T-cell (primary cell): Measurements from ENCODE around the gene TTC39C. TPM values are rescaled to one million over a fixed set of nuclear protein-coding genes. Genes with fewer than 3 reads are reported as not detected.

Source experiments
- ATAC-seq, 4 experiments: fragments of 200-7000 bp in 3 of 4; fragments of 150-1000 bp in 1 of 4; cut with Tn5 transposase; replicated peaks in 1 of 4; 1 replicate in 3 of 4; 2 replicates in 1 of 4; pipeline ENCODE4 v1.10.0; 2021; ENCODE audit warnings: moderate library complexity in 3 of 4, mild to moderate bottlenecking in 2 of 4, moderate number of reproducible peaks in 1 of 4
- CTCF ChIA-PET, 2 donors: fragments of 300-600 bp; sonication (Branson Sonifier 250); formaldehyde crosslinking; loops; one replicate each; lab custom pipeline; 2022; ENCODE audit warnings: antibody characterized with exemption in 2 of 2; lab: Charles Lee
- POLR2A ChIA-PET, 2 donors: fragments of 300-600 bp; sonication (Branson Sonifier 250); formaldehyde crosslinking; loops; one replicate each; lab custom pipeline; 2022; ENCODE audit warnings: antibody characterized with exemption in 2 of 2; lab: Charles Lee
- DNase-seq, 35 experiments: peaks; one replicate each; pipeline versions ENCODE4 v3.0.0 to v3.0.0-alpha.2; 2013 to 2023
- H3K27ac ChIP-seq: one replicate; pipeline ENCODE4 v1.5.1; 2013; ENCODE audit warnings: low read length
- H3K27me3 ChIP-seq, 2 experiments: replicated peaks in 1 of 2; 1 replicate in 1 of 2; 2 replicates in 1 of 2; pipeline versions ENCODE4 v1.6.1 to v1.7.0; 2013; ENCODE audit warnings: low read length in 1 of 2, mixed read lengths in 1 of 2; ENCODE audit not compliant: control insufficient read depth in 2 of 2, insufficient read depth in 2 of 2; ENCODE audit errors: extremely low read depth in 1 of 2
- H3K36me3 ChIP-seq, 2 donors: 1 replicate in 1 of 2; 2 replicates in 1 of 2; pipeline versions ENCODE4 v1.6.1 to v1.7.0; 2013; ENCODE audit warnings: low read length in 1 of 2; ENCODE audit not compliant: control insufficient read depth in 2 of 2, insufficient read depth in 1 of 2; ENCODE audit errors: extremely low read depth in 1 of 2
- H3K4me1 ChIP-seq, 2 experiments: 1 replicate in 1 of 2; 2 replicates in 1 of 2; pipeline versions ENCODE4 v1.6.1 to v1.7.0; 2013; ENCODE audit warnings: low read length in 2 of 2, mixed read lengths in 1 of 2; ENCODE audit not compliant: insufficient read depth in 2 of 2, control insufficient read depth in 1 of 2; ENCODE audit errors: extremely low read depth in 1 of 2
- H3K4me3 ChIP-seq, 2 donors: 1 replicate in 1 of 2; 2 replicates in 1 of 2; pipeline versions ENCODE4 v1.5.1 to v1.7.0; 2013; ENCODE audit warnings: mild to moderate bottlenecking in 2 of 2, low read length in 1 of 2, moderate library complexity in 1 of 2; ENCODE audit not compliant: control insufficient read depth in 1 of 2; ENCODE audit errors: extremely low read depth in 1 of 2
- H3K9me3 ChIP-seq: 2 replicates; pipeline ENCODE4 v1.7.0; 2013
- H3K27ac Mint-ChIP-seq, 2 donors: one replicate each; pipeline ENCODE4 v1.8.0; 2020 to 2021; ENCODE audit warnings: mild to moderate bottlenecking in 2 of 2, mixed read lengths in 2 of 2
- H3K27me3 Mint-ChIP-seq, 2 donors: one replicate each; pipeline ENCODE4 v1.8.0; 2021 to 2022; ENCODE audit warnings: mixed read lengths in 2 of 2
- H3K36me3 Mint-ChIP-seq: one replicate; pipeline ENCODE4 v1.8.0; 2021; ENCODE audit warnings: mixed read lengths
- H3K4me1 Mint-ChIP-seq, 3 donors: one replicate each; pipeline ENCODE4 v1.8.0; 2020 to 2022; ENCODE audit warnings: mixed read lengths in 3 of 3, mild to moderate bottlenecking in 1 of 3
- H3K4me3 Mint-ChIP-seq, 3 donors: one replicate each; pipeline ENCODE4 v1.8.0; 2020 to 2022; ENCODE audit warnings: mild to moderate bottlenecking in 3 of 3, mixed read lengths in 3 of 3, moderate library complexity in 3 of 3
- H3K9me3 Mint-ChIP-seq, 3 donors: one replicate each; pipeline ENCODE4 v1.8.0; 2020 to 2022; ENCODE audit warnings: mixed read lengths in 3 of 3
- WGBS: methylation state at CpG from one replicate; pipeline ENCODE4 v1.1.5; 2013; ENCODE audit warnings: missing lambda C conversion rate; ENCODE audit not compliant: insufficient coverage; 5-methylcytosine and 5-hydroxymethylcytosine counted together
- total RNA-seq, 35 experiments: library from RNA in 6 of 35; stranded (reverse) in 6 of 35; fragments of 120-200 nt in 1 of 35; gene quantifications; one replicate each; pipeline versions ENCODE4 v1.2.1 to v1.2.4 and lab custom pipeline; 2013 to 2026

TTC39C gene
- total RNA-seq, 5 donors from 2014 or later (not counting 1 experiment from before 2014, with no cell fraction given), result 123 to 151 (median 136) TPM

GRCh38 chr18:23998018-23998417 is 16.5 kb upstream of the TTC39C start:
- Mint-ChIP-seq H3K4me3 (no peak overlapping the region), H3K4me1 (peaks cover 52 to 86% (median 69%) of the 10 kb centered on the region in 3 donors), H3K36me3 (no peaks in the 10 kb centered on the region), H3K27me3 (no peaks in the 10 kb centered on the region), H3K9me3 (no peaks in the 10 kb centered on the region), H3K27ac (peak overlapping the region; percentile 64 to 76)
- no peaks in the 10 kb centered on the region for H3K9me3 ChIP-seq
- no peaks in the 10 kb centered on the region for H3K27me3 ChIP-seq
- H3K36me3 ChIP-seq, result no peaks in the 10 kb centered on the region
- ChIA-PET POLR2A (interaction anchor here in 1 of 2 donors (1.0 kb wide), 1 partner anchor 8 kb away, joined by 3 read pairs; no protein-coding TSS in a partner anchor), CTCF (interaction anchor here (1.0 kb wide), 2 partner anchors 33 kb away, joined by 3 read pairs; no protein-coding TSS in a partner anchor)
- DNase-seq (no peak), ATAC-seq (no peak)
- H3K27ac ChIP-seq, result peak overlapping the region; percentile 87
- no peak overlapping the region for H3K4me3 ChIP-seq
- WGBS, result 80% methylated on average over 1 of the region's 2 CpGs
- H3K4me1 ChIP-seq, result peaks cover 7 to 52% of the 10 kb centered on the region in 2 experiments

- H3K4me3 ChIP-seq, result no peak overlapping the region
- H3K27me3 ChIP-seq, result no peaks in the 10 kb centered on the region
- WGBS, result 0% methylated on average over 1 of the region's 4 CpGs
- CTCF ChIA-PET, result interaction anchor here in 1 of 2 donors (0.9 to 1.0 kb wide), 2 partner anchors 34 to 170 kb away, joined by 3 read pairs; no protein-coding TSS in a partner anchor
- no peaks in the 10 kb centered on the region for H3K36me3 Mint-ChIP-seq
- peak overlapping the region; percentile 94 to 98 for H3K27ac Mint-ChIP-seq
- no peaks in the 10 kb centered on the region for H3K9me3 Mint-ChIP-seq
- no peaks in the 10 kb centered on the region for H3K9me3 ChIP-seq
- ATAC-seq, result no peak
- H3K4me1 ChIP-seq, result peaks cover 1 to 59% of the 10 kb centered on the region in 2 experiments
- no peaks in the 10 kb centered on the region for H3K36me3 ChIP-seq
- peak overlapping the region; percentile 87 for H3K27ac ChIP-seq
- POLR2A ChIA-PET, result interaction anchor here (0.8 to 1.0 kb wide), 2 partner anchors 10 kb away, joined by 3 read pairs; no protein-coding TSS in a partner anchor
- no peaks in the 10 kb centered on the region for H3K27me3 Mint-ChIP-seq
- no peak for DNase-seq
- H3K4me1 Mint-ChIP-seq, result peaks cover 54 to 87% (median 70%) of the 10 kb centered on the region in 3 donors
- H3K4me3 Mint-ChIP-seq, result peak overlapping the region in 1 of 3 donors; percentile 75
Measured at GRCh38 chr18:23998820-23999219, 15.7 kb upstream of the TTC39C start.

GRCh38 chr18:24000613-24001490 is 13.7 kb upstream of the TTC39C start:
- Histone ChIP-seq H3K4me1 (peaks cover 0 to 69% of the 10 kb centered on the region in 2 experiments), H3K27ac (peak overlapping the region; percentile 87), H3K9me3 (no peaks in the 10 kb centered on the region), H3K27me3 (no peaks in the 10 kb centered on the region), H3K36me3 (no peaks in the 10 kb centered on the region), H3K4me3 (peak overlapping the region in 1 of 2 donors; percentile 16)
- ATAC-seq (peak; percentile 62 to 74 (median 68)), DNase-seq (peak in 1 of 35 experiments; percentile 50)
- Mint-ChIP-seq H3K27me3 (no peaks in the 10 kb centered on the region), H3K27ac (peak overlapping the region; percentile 94 to 98), H3K36me3 (no peaks in the 10 kb centered on the region), H3K4me1 (peaks cover 51 to 85% (median 68%) of the 10 kb centered on the region in 3 donors), H3K9me3 (no peaks in the 10 kb centered on the region), H3K4me3 (peak overlapping the region; percentile 41 to 75 (median 61))
- POLR2A ChIA-PET, result interaction anchor here in 1 of 2 donors (0.5 to 1.7 kb wide), 3 partner anchors 29 to 511 kb away, joined by 5 to 10 read pairs (median 9); no protein-coding TSS in a partner anchor
- 38% methylated on average over 2 of the region's 8 CpGs for WGBS
- CTCF ChIA-PET, result interaction anchor here in 1 of 2 donors (0.7 kb wide), 1 partner anchor 386 kb away, joined by 6 read pairs; no protein-coding TSS in a partner anchor

- Histone ChIP-seq H3K27me3 (no peaks in the 10 kb centered on the region), H3K9me3 (no peaks in the 10 kb centered on the region), H3K4me1 (peaks cover 7 to 80% of the 10 kb centered on the region in 2 experiments), H3K4me3 (no peak overlapping the region), H3K27ac (peak overlapping the region; percentile 87), H3K36me3 (no peaks in the 10 kb centered on the region)
- POLR2A ChIA-PET, result interaction anchor here in 1 of 2 donors (0.5 kb wide), 1 partner anchor 29 kb away, joined by 4 read pairs; no protein-coding TSS in a partner anchor
- Mint-ChIP-seq H3K27ac (peak overlapping the region; percentile 87 to 90), H3K9me3 (no peaks in the 10 kb centered on the region), H3K36me3 (no peaks in the 10 kb centered on the region), H3K27me3 (no peaks in the 10 kb centered on the region), H3K4me1 (peaks cover 51 to 80% (median 71%) of the 10 kb centered on the region in 3 donors), H3K4me3 (peak overlapping the region in 2 of 3 donors; percentile 6 to 25)
- 100% methylated on average over 1 of the region's 3 CpGs for WGBS
- ATAC-seq, result peak in 1 of 4 experiments; percentile 16
- CTCF ChIA-PET, result interaction anchor here in 1 of 2 donors (1.0 to 1.9 kb wide), 2 partner anchors 10 to 348 kb away, joined by 3 to 4 read pairs; no protein-coding TSS in a partner anchor
- no peak for DNase-seq
Measured at GRCh38 chr18:24002479-24002878, 12.1 kb upstream of the TTC39C start.

- ChIA-PET POLR2A (no interaction called here), CTCF (interaction anchor here in 1 of 2 donors (1.0 to 1.9 kb wide), 2 partner anchors 10 to 349 kb away, joined by 3 to 4 read pairs; no protein-coding TSS in a partner anchor)
- Histone ChIP-seq H3K27ac (peak overlapping the region; percentile 87), H3K4me1 (peaks cover 12 to 86% of the 10 kb centered on the region in 2 experiments), H3K36me3 (no peaks in the 10 kb centered on the region), H3K4me3 (no peak overlapping the region), H3K27me3 (no peaks in the 10 kb centered on the region), H3K9me3 (no peaks in the 10 kb centered on the region)
- no peaks in the 10 kb centered on the region for H3K9me3 Mint-ChIP-seq
- DNase-seq (no peak), ATAC-seq (no peak)
- no peaks in the 10 kb centered on the region for H3K36me3 Mint-ChIP-seq
- no peaks in the 10 kb centered on the region for H3K27me3 Mint-ChIP-seq
- H3K4me3 Mint-ChIP-seq, result peak overlapping the region in 1 of 3 donors; percentile 25
- H3K4me1 Mint-ChIP-seq, result peaks cover 58 to 82% (median 73%) of the 10 kb centered on the region in 3 donors
- 86% methylated on average over 1 of the region's 3 CpGs for WGBS
- H3K27ac Mint-ChIP-seq, result peak overlapping the region; percentile 81 to 87
Measured at GRCh38 chr18:24003288-24003687, 11.3 kb upstream of the TTC39C start.
